Fibroblast of pulmonary artery (primary cell): Measurements from ENCODE around the gene AKIP1.

Source experiments
- DNase-seq: peaks from one replicate; pipeline ENCODE4 v3.0.0-alpha.2; 2010; ENCODE audit warnings: low read depth
- H3K4me3 ChIP-seq: replicated peaks from 2 replicates; pipeline ENCODE4 v1.5.1; 2011; ENCODE audit warnings: low read depth, mild to moderate bottlenecking, control low read depth, low read length, moderate library complexity
- TF ChIP-seq, protein P1 (sequence below): IDR thresholded peaks from 2 replicates; pipeline ENCODE4 v1.5.1; 2011; ENCODE audit warnings: mild to moderate bottlenecking, control low read depth, low read length, inconsistent platforms; ENCODE audit errors: missing control alignments

The AKIP1 gene

DNA sequence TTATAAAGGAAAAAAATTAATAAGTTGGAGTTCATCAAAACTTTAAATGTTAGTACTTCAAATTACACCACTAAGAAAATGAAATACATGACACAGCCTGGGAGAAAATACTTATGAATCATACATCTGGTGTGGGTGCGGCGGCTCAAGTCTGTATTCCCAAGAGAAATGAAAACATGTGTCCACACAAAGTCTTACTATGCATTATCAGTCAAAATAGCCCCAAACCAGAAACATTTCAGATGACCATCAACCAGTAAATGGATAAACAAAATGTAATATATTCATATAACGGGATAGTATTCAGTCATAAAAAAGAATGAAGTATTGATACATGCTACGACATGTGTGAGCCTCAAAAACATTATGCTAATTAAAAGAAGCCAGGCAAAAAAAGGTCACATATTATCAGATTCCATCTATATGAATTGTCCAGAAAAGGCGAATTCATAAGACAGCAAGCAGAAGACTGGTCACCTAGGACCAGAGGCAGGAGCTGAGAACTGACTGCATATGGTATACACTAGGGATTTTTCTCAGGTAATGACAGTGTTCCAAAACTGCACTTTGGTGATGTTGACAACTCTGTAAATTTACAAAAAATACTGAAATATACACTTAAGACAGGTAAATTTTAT is 5.3 kb upstream of the AKIP1 start:
- no peak overlapping the region for H3K4me3 ChIP-seq
- DNase-seq, result peak; percentile 81
- TF ChIP-seq, protein P1, sequence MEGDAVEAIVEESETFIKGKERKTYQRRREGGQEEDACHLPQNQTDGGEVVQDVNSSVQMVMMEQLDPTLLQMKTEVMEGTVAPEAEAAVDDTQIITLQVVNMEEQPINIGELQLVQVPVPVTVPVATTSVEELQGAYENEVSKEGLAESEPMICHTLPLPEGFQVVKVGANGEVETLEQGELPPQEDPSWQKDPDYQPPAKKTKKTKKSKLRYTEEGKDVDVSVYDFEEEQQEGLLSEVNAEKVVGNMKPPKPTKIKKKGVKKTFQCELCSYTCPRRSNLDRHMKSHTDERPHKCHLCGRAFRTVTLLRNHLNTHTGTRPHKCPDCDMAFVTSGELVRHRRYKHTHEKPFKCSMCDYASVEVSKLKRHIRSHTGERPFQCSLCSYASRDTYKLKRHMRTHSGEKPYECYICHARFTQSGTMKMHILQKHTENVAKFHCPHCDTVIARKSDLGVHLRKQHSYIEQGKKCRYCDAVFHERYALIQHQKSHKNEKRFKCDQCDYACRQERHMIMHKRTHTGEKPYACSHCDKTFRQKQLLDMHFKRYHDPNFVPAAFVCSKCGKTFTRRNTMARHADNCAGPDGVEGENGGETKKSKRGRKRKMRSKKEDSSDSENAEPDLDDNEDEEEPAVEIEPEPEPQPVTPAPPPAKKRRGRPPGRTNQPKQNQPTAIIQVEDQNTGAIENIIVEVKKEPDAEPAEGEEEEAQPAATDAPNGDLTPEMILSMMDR, result no peak

DNA sequence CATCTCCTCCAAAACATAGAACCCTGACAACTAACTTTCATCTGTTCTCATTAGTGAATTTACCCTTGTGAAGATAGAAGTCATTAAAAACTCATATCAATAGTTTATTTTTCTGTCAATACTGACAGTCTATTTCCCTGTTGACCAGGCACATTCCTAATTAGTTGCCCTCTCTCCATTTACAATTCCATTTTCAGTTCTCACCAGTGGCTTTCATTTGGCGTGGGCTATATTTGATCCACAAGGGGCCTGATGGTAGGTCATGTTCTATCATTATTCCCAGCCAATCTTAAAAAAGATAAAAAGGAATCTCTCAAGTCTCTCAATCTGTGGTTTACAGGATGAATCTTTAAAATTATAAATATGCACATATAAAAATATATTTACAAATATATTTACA is 3.9 kb upstream of the AKIP1 start:
- TF ChIP-seq, protein P1, result no peak
- no peak for DNase-seq
- no peak overlapping the region for H3K4me3 ChIP-seq

DNA sequence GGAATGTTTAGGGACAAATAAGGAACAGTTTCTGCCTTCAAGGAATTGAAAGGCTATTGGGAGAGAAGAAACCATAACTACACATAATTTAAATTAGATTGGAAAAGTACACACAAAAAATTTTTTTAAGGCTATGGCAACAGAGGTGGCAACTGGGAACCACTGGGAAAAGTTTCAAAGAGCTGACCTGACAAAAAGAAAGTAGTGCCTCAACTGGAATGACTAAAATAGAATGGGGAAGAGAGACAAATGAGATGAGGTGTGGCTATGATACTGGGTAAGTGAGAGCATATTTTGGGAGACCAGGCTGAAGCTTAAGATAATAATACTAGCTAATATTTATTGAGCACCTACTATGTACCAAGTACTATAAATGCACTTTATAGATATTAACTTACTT is 2.9 kb upstream of the AKIP1 start:
- no peak overlapping the region for H3K4me3 ChIP-seq
- DNase-seq, result no peak
- TF ChIP-seq, protein P1, result no peak

- TF ChIP-seq, protein P1, result no peak
- H3K4me3 ChIP-seq, result peak overlapping the region; percentile 82
- no peak for DNase-seq
These were observed 351 bp upstream of the AKIP1 start for GRCh38 chr11:8910649-8911026.

DNA sequence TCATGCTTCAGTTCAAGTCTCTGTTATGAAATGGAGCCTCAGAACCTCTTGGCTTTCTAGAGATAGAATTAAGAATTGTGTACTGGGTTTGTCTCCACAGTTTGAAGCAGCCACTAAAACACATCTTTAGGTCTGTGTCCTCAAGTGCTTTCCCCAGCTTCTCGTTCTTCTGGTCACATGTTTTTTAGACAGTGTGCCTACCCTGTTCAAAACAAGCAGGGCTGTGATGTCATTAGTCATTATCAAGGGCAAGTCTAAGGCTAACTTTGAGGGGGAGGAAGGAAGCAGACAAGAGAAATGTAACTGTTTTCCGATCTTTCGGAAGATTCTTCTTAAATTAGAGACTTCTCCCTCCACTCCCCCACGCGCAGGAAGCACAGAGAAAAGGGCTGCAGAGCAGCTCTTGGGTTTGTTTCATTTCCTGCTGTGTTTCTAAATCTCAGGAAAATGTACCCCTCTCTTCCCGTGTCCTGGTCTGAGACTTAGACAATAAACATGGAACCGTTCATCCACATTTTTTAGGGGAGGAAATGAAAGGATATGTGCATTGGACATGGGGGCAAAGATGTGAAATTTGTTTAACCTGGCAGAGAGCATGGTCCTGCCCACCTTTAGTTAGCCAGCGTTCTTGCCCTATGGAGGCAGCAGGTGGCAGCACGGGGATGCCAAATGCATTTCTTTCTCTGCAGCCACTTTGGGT is 3.1 kb downstream of the AKIP1 start:
- DNase-seq, result peak; percentile 73
- TF ChIP-seq, protein P1, result peak; percentile 75
- H3K4me3 ChIP-seq, result peak overlapping the region; percentile 41

- H3K4me3 ChIP-seq, result peak overlapping the region; percentile 41
- TF ChIP-seq, protein P1, result no peak
- DNase-seq, result no peak
These were observed 3.7 kb downstream of the AKIP1 start for GRCh38 chr11:8914661-8915018.

DNA sequence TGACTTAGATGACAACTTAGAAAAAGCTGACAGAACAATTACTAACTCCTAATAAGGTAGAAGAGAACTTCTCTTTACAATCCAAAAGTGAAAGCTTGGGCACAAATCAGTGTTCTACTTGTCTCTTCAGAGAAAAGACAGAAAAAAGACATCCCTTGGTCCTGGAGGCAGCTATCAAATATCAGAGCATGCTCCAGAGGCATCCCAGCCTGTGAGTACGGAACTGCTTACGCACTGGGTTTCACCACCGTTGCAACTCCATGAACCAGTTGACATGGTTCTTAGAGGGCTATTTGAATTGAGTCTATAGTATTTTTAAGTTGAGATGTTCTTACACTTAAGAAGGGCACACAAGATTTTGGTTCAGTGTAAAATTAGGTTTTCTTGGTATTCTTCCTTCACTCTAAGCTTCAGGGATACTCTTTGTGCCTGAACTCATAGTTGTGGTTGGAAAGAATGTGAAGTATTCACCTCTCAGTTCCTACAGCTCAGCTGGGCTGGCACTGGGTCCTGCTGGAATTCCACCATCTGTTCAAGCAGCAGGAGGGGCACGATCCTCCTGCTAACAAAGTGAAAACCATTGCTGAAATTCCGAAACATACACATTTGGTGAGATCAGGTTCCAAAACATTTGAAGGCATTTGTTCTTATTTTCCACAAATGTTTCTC is 6.3 kb downstream of the AKIP1 start:
- TF ChIP-seq, protein P1, result no peak
- H3K4me3 ChIP-seq, result no peak overlapping the region
- DNase-seq, result peak; percentile 91
